T-helper 1 cell treated with Interleukin-12 subunit alpha and Interleukin-12 subunit beta and Interleukin-4 antibody, amounts not matched to agents 30 μg/mL and 1 μg/mL, for 36 hours (primary cell): ENCODE measurements around the gene SFTPD.
"Not testable (repeated sequence)": the region's sequence is repeated elsewhere in the genome, so short reads cannot be mapped to it uniquely, and the experiment has no call there.

Experiments
- H3K27ac Mint-ChIP-seq: one replicate; pipeline ENCODE4 v1.8.0; 2021; ENCODE audit warnings: mild to moderate bottlenecking, mixed read lengths
- H3K27me3 Mint-ChIP-seq: one replicate; pipeline ENCODE4 v1.8.0; 2021; ENCODE audit warnings: low read depth, mixed read lengths
- H3K36me3 Mint-ChIP-seq: one replicate; pipeline ENCODE4 v1.8.0; 2021; ENCODE audit warnings: low read depth, mixed read lengths
- H3K4me1 Mint-ChIP-seq: one replicate; pipeline ENCODE4 v1.8.0; 2021; ENCODE audit warnings: low read depth, mixed read lengths
- H3K4me3 Mint-ChIP-seq: one replicate; pipeline ENCODE4 v1.8.0; 2021; ENCODE audit warnings: mild to moderate bottlenecking, moderate library complexity, mixed read lengths
- H3K9me3 Mint-ChIP-seq: one replicate; pipeline ENCODE4 v1.8.0; 2021; ENCODE audit warnings: mixed read lengths

The SFTPD gene

DNA sequence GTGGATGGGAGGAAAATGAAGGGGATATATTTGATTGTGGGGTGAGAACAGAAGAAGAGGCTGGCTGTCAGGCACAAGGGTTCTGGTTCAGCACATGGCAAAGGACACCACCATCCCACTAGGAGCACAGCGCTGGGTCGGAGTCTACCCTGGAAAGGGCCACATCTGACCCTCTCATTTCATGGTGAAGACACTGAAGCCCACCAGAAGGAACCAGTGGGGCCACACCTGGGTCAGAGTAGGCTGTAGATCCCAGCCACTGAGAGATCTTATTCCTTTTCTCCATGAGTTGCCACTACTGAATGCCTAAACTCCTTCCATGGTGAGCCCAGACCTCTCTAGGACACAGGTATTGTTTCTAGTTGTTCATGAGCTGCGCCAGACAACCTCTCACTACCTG lies 25.8 kb downstream of the SFTPD start:
- peaks cover 10% of the 10 kb centered on the region for H3K9me3 Mint-ChIP-seq
- H3K4me3 Mint-ChIP-seq, result no peak overlapping the region
- H3K27ac Mint-ChIP-seq, result peak overlapping the region; percentile 4
- H3K27me3 Mint-ChIP-seq, result no peaks in the 10 kb centered on the region
- peaks cover 4% of the 10 kb centered on the region for H3K36me3 Mint-ChIP-seq
- H3K4me1 Mint-ChIP-seq, result peaks cover 32% of the 10 kb centered on the region

DNA sequence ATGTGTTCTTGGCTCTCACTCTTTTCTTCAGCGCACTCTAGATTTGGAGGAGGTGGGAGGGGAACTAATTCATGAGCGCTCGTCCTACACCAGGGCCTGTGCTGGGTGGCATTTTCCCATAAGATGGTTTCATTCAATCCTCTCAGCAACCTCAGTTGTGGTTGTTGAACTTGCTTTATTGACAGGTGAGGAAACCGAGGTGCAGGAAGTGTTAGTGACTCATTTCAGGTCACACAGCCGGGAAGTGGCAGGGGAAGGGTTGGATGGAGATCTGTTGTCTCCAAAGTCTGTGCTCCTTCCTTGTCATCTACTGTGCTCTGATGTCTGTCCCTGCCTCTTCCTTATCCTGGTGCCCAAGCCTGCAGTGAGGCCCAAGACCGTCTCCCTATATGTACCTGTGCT lies 26.9 kb downstream of the SFTPD start:
- not testable (repeated sequence) for H3K27ac Mint-ChIP-seq, H3K9me3 Mint-ChIP-seq, H3K36me3 Mint-ChIP-seq, H3K4me3 Mint-ChIP-seq, H3K27me3 Mint-ChIP-seq
- peaks cover 37% of the 10 kb centered on the region for H3K4me1 Mint-ChIP-seq

DNA sequence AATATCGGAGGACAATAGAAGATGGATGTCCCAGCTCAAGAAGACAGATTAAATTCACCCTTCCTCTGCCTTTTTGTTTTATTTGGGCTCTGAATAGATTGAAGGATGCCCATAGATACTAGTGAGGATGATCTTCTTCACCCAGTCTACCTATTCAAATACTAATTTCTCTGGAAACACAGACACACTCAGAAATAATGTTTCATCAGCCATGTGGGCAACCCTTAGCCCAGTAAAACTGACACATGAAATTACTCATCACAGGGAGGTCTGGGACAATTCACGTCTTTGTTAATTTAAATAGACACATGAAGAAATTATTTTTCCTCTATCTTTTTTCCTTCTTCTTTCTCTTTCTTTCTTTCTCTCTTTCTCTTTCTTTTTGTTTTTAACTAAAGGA lies 33.1 kb downstream of the SFTPD start:
- not testable (repeated sequence) for H3K27ac Mint-ChIP-seq, H3K36me3 Mint-ChIP-seq, H3K27me3 Mint-ChIP-seq, H3K9me3 Mint-ChIP-seq, H3K4me3 Mint-ChIP-seq
- H3K4me1 Mint-ChIP-seq, result peaks cover 23% of the 10 kb centered on the region

DNA sequence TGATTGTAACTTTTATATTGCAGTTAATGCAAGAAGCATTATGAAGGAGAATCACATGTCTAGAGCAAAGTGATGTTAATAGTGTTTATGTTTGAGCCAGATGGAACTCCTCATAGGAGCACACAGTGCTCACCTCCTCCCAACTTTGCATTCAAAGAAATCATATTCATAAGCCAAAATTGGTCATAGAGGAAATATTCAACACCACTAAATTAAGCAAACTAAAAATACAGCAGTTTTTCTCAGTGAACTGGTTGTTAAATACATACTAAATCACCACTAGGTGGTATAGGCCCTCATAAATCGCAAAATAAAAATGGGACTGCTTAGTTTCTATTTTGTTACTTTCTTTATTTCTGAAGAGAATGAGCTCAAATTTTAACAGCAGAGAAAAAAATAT lies 34.4 kb downstream of the SFTPD start:
- H3K4me1 Mint-ChIP-seq, result peaks cover 15% of the 10 kb centered on the region
- not testable (repeated sequence) for H3K36me3 Mint-ChIP-seq, H3K27ac Mint-ChIP-seq, H3K4me3 Mint-ChIP-seq, H3K9me3 Mint-ChIP-seq
- H3K27me3 Mint-ChIP-seq, result peaks cover 12% of the 10 kb centered on the region

DNA sequence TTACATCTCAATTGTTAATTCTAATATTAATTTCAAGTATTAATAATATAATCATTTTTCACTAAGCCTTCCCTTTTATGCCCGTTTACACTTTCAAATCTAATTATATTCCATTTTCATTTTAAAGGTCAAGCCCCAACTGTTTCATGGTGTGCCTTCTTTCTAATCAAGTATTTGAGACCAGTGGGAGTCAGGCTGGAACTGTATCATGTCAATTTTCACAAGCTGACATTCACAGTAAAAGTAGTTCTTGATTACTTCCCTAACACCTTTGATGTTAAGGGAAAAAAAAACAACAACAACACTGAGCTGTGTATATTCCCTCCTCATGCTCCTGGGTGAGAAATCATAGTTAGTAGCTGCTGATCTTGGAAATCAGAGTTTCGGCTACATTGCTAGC lies 38.1 kb downstream of the SFTPD start:
- H3K4me1 Mint-ChIP-seq, result no peaks in the 10 kb centered on the region
- H3K27ac Mint-ChIP-seq, result no peak overlapping the region
- no peak overlapping the region for H3K4me3 Mint-ChIP-seq
- H3K27me3 Mint-ChIP-seq, result peaks cover 31% of the 10 kb centered on the region
- H3K36me3 Mint-ChIP-seq, result no peaks in the 10 kb centered on the region
- no peaks in the 10 kb centered on the region for H3K9me3 Mint-ChIP-seq

DNA sequence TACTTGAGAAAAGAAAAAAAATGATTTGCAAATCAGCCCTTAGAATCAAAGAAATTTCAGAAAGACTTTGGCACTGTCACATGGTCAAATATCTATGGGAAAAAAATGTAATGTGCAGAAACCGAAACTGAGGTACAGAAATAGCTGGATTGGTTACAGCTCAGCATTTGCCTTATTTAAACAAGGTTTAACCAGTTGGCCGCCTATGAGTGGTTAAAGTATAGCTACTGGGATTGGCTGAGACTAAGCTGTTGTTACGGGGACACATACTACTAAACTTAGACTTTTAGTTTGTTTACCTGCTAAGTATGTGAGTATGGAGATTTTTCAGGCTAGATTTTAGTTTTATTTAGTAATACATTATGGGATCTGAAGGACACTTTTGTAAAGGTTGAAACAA lies 38.6 kb downstream of the SFTPD start:
- H3K27ac Mint-ChIP-seq, result no peak overlapping the region
- H3K4me1 Mint-ChIP-seq, result peaks cover 2% of the 10 kb centered on the region

DNA sequence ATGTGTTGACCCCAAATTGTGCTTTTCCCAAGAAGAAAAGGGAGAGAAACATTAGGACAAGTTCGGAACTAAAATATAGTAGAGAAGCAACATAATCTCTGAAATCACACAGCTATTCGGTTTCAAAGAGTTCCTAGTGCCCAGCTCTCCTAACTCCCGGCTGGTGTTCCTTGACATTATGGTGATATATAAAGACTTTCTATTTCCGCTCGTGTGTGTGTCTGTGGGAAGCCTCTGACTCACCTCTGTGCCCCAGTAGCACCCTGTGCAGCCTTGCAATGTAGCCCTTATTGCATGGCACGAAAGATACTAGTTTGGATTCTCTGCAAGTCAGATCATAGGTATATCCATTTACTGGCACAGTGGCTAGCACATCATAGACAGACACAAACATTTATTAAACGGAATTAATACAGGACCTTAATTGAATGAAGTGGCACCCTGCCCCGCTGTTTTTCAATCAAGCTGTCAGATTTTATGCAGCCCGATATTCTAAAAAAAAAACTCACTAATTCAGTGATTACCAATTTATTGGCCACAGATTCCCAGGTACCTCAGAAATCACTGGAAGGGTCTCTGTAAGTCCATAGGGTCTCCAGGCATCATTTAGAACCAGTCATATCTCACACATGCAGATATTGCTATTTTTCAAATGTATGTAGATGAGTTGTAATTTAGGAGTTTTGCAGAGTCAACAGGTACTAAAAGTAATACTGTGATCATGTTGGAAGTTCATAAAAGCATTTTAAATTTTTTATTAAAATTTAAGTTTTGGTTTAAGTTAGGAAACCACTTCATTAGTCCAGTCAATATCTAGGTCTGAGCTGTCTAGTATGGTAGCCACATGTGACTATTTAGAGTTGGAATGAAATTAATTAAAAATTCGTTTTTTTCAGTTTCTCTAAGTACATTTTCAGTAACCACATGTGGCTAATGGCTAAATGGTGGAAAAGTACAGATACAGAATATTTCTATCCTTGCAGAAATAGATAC lies 43.3 kb downstream of the SFTPD start:
- H3K36me3 Mint-ChIP-seq, result no peaks in the 10 kb centered on the region
- H3K4me1 Mint-ChIP-seq, result peaks cover 14% of the 10 kb centered on the region
- peak overlapping the region; percentile 93 for H3K4me3 Mint-ChIP-seq
- peaks cover 59% of the 10 kb centered on the region for H3K27me3 Mint-ChIP-seq
- H3K9me3 Mint-ChIP-seq, result no peaks in the 10 kb centered on the region
- H3K27ac Mint-ChIP-seq, result no peak overlapping the region

More for the DNA sequence above, 38.6 kb downstream of the SFTPD start:
- Mint-ChIP-seq H3K27me3 (peaks cover 36% of the 10 kb centered on the region), H3K4me3 (no peak overlapping the region), H3K9me3 (no peaks in the 10 kb centered on the region), H3K36me3 (no peaks in the 10 kb centered on the region)

DNA sequence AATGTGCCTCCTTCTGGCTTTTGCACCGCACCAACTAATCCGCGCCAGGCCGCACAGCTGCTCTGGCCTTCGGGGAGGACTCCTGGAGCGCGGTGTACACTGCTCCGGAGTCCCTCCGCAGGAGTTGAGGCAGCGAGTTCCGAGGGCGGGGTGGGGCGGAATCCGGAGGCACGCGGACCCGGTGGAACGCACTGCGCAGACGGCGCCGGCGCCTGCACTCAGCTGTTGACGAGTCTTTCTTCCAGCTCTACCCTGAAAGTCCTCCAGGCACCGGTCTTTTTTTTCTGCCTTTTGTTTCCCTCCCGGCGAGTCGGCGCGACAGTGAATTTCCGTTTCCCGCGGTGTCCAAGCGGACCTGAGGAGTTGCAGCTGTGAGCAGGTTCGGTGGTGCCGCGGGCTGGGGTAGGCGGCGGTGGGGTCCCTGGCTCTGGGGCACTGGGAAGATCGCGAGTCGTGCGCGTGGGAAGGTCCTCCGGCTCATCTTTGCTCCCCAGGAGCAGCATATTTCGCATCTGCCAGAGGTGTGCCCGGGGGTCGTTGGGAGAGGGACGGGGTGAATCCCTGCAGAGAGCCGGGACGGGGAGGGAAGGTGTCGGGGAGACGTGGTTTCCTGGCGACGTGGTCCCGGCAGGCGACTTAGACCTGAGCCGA lies 44.1 kb downstream of the SFTPD start:
- Mint-ChIP-seq H3K4me3 (peak overlapping the region; percentile 93), H3K9me3 (no peaks in the 10 kb centered on the region), H3K27ac (peak overlapping the region; percentile 58), H3K36me3 (no peaks in the 10 kb centered on the region), H3K27me3 (peaks cover 62% of the 10 kb centered on the region), H3K4me1 (peaks cover 14% of the 10 kb centered on the region)

DNA sequence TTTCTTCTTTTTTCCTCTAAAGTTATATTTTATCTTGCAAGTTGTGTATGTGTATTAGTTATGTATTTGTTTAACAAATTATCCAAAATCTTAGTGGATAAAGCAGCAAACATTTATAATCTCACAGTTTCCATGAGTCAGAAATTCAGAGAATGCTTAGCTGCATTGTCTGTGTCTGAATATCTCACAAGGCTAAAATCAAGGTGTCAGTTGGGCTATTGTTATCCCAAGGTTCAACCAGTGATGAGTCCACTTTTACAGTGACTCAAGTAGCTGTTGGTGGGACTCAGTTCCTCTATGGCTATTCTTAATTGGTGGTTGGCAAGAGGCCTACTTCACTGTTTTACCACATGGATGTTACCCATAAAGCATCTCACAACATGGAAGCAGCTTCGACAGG lies 47.3 kb downstream of the SFTPD start:
- Mint-ChIP-seq H3K4me1 (peaks cover 14% of the 10 kb centered on the region), H3K27me3 (peaks cover 62% of the 10 kb centered on the region)
- H3K27ac Mint-ChIP-seq, H3K9me3 Mint-ChIP-seq, H3K36me3 Mint-ChIP-seq, H3K4me3 Mint-ChIP-seq: not testable (repeated sequence)

DNA sequence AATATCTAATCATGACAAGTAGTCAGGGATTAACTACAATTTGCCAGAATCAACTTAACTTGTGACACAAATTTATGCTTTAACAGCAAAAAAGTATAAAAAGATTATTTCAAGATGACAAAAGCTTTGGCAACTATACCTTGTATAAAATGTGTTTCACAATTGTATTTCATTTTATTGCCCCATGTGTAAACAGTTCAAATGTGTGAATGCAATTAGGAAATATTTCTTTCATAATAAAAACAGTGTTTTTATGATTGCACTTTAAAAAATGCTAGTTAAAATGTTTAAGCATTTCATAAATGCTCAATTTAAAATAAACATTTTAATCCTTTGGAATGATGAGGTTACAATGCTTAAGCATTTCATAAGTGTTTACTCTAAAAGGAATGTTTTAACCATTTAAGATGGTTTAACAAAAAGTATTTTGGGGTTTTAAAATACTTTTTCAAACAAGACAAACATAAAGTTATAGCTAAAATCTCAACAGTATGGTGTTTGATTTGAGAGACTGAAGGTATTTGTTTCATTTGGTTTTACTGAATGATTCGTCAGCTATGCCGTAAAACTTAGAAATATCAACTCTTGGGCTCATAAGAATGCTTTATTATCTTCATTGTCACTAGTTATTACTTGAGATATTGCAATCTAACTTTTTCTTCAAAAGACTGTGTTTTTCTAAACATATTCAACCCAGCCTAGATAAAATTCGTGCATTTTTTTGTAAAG lies 50.1 kb downstream of the SFTPD start:
- no peaks in the 10 kb centered on the region for H3K9me3 Mint-ChIP-seq
- H3K27ac Mint-ChIP-seq, result no peak overlapping the region
- H3K27me3 Mint-ChIP-seq, result peaks cover 63% of the 10 kb centered on the region
- H3K4me1 Mint-ChIP-seq, result peaks cover under 1% of the 10 kb centered on the region
- H3K36me3 Mint-ChIP-seq, result no peaks in the 10 kb centered on the region
- H3K4me3 Mint-ChIP-seq, result no peak overlapping the region

DNA sequence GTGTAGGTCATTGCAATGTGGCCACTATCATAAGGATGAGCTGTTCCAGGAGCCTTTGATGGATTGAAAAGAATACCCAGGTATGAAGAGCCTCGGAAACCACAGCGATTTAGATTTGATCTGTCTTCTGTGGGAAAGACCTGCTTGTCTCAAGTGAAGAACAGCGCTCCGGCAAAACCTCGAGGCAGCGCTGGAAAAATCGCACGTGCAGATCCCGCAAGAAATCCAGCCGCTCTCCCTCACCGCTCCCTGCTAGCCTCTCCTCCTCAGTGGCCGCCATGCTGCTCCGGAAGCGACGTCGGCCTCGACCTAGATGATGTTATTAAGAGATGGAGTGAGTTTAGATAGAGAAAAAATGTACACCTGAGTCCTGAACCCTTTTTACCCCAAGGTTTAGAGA lies 56.0 kb downstream of the SFTPD start:
- peaks cover 56% of the 10 kb centered on the region for H3K27me3 Mint-ChIP-seq
- H3K36me3 Mint-ChIP-seq, H3K27ac Mint-ChIP-seq, H3K9me3 Mint-ChIP-seq, H3K4me1 Mint-ChIP-seq, H3K4me3 Mint-ChIP-seq: not testable (repeated sequence)

DNA sequence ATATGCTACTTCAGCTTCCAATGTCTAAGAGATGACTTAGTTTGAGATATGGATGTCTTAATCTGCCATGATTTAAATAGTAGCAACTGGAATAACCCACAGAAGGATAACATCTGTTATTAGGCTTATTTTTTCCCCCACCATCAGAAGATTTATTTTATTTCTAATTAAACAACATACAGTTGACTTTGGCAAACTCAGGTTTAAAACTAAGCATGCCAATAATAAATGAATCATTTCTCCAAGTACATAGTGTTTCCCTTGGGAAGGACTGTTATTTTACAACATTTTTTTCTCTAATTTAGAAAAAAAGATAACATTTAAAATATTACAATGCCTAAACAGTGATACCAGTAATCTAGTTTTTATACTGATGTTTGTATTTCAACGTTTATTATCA lies 58.4 kb downstream of the SFTPD start:
- H3K27ac Mint-ChIP-seq, result no peak overlapping the region
- no peaks in the 10 kb centered on the region for H3K36me3 Mint-ChIP-seq

DNA sequence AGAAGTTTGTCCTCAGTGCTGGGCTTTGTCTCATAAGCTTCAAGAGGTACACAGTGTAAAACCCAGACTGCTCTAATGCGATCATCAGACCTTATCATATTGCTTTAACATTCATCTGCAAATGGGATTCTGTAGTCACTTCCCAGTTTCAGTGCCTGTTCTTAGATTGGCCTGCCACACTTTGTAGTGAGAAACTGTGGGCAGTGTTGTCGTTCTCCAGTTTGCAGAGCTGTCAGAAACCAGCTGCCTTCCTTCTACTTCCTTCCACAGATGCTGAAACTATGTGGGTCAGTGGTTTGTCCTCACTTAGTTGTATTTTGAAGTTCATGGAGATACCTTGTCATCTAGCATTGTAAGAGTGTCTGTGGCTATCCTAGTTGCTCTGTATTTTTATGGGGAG lies 59.9 kb downstream of the SFTPD start:
- not testable (repeated sequence) for H3K4me3 Mint-ChIP-seq, H3K4me1 Mint-ChIP-seq, H3K9me3 Mint-ChIP-seq, H3K36me3 Mint-ChIP-seq, H3K27ac Mint-ChIP-seq
- peaks cover 52% of the 10 kb centered on the region for H3K27me3 Mint-ChIP-seq

More for the DNA sequence above, 58.4 kb downstream of the SFTPD start:
- Mint-ChIP-seq H3K4me1 (no peaks in the 10 kb centered on the region), H3K9me3 (no peaks in the 10 kb centered on the region), H3K27me3 (peaks cover 53% of the 10 kb centered on the region), H3K4me3 (no peak overlapping the region)
